ENCODE results near the gene CMC4.

Gene CMC4

GRCh38 chrX:155070975-155071693 lies at the start of gene CMC4, which contains the start of the genes BRCC3 and MTCP1:
CMC4 (minus strand) TSS chrX:155071136; CDS start chrX:155064023, 7,113 bp downstream.
BRCC3 (plus strand) TSS chrX:155071508; CDS start chrX:155071528, 20 bp downstream.
MTCP1 (minus strand) TSS chrX:155071136; CDS start chrX:155066010, 5,126 bp downstream.
- Histone ChIP-seq H3K9ac (ENCODE audit: low read depth in 1 of 2, low read length in 2 of 2) (peak within 1 kb of the TSS; percentile 72 to 78), H3K27me3 (ENCODE audit: control insufficient read depth in 1 of 2, insufficient read depth in 2 of 2, low read length in 2 of 2) (no peaks in the 10 kb centered on the region), H3K4me3 (ENCODE audit: low read depth in 1 of 2, low read length in 2 of 2) (peak within 1 kb of the TSS; percentile 84 to 85), H3K36me3 (ENCODE audit: control insufficient read depth in 1 of 2, insufficient read depth in 2 of 2, low read length in 2 of 2) (peaks cover 0 to 10% of the 10 kb centered on the region in 2 donors), H3K4me1 (ENCODE audit: control insufficient read depth in 1 of 2, insufficient read depth in 2 of 2, low read length in 2 of 2) (peaks cover 4 to 15% of the 10 kb centered on the region in 2 donors), H3K27ac (ENCODE audit: low read depth, low read length) (peak within 1 kb of the TSS; percentile 70), H3K9me3 (ENCODE audit: control insufficient read depth in 1 of 2, low read length in 2 of 2) (no peaks in the 10 kb centered on the region)

DNA sequence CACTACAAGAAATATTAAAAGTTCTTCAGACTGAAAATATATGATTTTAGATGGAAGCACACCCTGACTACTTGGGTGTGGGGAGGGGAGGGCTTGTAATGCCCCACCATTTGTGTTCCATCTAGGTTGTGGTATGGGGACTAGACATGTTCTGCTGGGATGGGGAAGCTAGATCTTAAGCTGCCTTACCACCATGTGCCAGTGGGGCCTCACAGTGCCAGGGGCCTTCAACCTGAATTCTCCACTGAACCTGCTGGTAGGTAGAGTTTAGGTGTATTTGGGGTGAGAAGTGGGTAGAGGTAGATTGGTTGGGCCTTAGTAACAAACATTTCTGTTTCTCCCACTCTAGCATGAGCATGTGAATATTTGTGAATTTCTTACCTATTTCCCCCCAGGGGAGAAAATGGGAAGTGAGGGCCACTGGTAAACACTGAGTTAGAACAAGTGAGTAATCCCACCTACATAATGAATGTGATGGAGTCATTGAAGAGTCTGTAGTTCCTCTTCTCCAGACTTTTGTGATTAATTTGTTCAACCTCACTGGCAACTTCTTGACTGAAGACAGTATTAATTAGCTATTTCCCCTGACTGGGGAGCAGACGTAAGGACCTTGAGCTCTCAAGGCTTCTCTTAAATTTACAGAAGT lies 44.4 kb upstream of the CMC4 start:
- H3K4me3 ChIP-seq (ENCODE audit: low read depth in 1 of 2, low read length in 2 of 2): no peak overlapping the region
- H3K9me3 ChIP-seq (ENCODE audit: control insufficient read depth in 1 of 2, low read length in 2 of 2): no peaks in the 10 kb centered on the region
- H3K27me3 ChIP-seq (ENCODE audit: control insufficient read depth in 1 of 2, insufficient read depth in 2 of 2, low read length in 2 of 2): no peaks in the 10 kb centered on the region
- H3K27ac ChIP-seq (ENCODE audit: low read depth, low read length): no peak overlapping the region
- no peak overlapping the region for H3K9ac ChIP-seq (ENCODE audit: low read depth in 1 of 2, low read length in 2 of 2)
- H3K4me1 ChIP-seq (ENCODE audit: control insufficient read depth in 1 of 2, insufficient read depth in 2 of 2, low read length in 2 of 2): no peaks in the 10 kb centered on the region
- peaks cover 7 to 20% of the 10 kb centered on the region in 2 donors for H3K36me3 ChIP-seq (ENCODE audit: control insufficient read depth in 1 of 2, insufficient read depth in 2 of 2, low read length in 2 of 2)

GRCh38 chrX:155113097-155113496 lies 42.2 kb upstream of the CMC4 start:
- H3K27ac ChIP-seq (ENCODE audit: low read depth, low read length): no peak overlapping the region
- peaks cover 6 to 10% of the 10 kb centered on the region in 2 donors for H3K36me3 ChIP-seq (ENCODE audit: control insufficient read depth in 1 of 2, insufficient read depth in 2 of 2, low read length in 2 of 2)

GRCh38 chrX:155112171-155112570 lies 41.2 kb upstream of the CMC4 start:
- H3K9me3 ChIP-seq (ENCODE audit: control insufficient read depth in 1 of 2, low read length in 2 of 2): no peaks in the 10 kb centered on the region

More at GRCh38 chrX:155113097-155113496, 42.2 kb upstream of the CMC4 start:
- Histone ChIP-seq H3K9ac (ENCODE audit: low read depth in 1 of 2, low read length in 2 of 2) (no peak overlapping the region), H3K27me3 (ENCODE audit: control insufficient read depth in 1 of 2, insufficient read depth in 2 of 2, low read length in 2 of 2) (no peaks in the 10 kb centered on the region), H3K4me1 (ENCODE audit: control insufficient read depth in 1 of 2, insufficient read depth in 2 of 2, low read length in 2 of 2) (no peaks in the 10 kb centered on the region), H3K4me3 (ENCODE audit: low read depth in 1 of 2, low read length in 2 of 2) (no peak overlapping the region), H3K9me3 (ENCODE audit: control insufficient read depth in 1 of 2, low read length in 2 of 2) (no peaks in the 10 kb centered on the region)

GRCh38 chrX:155108427-155108826 lies 37.5 kb upstream of the CMC4 start:
- no peak overlapping the region for H3K27ac ChIP-seq (ENCODE audit: low read depth, low read length)
- H3K36me3 ChIP-seq (ENCODE audit: control insufficient read depth in 1 of 2, insufficient read depth in 2 of 2, low read length in 2 of 2): peaks cover 3 to 4% of the 10 kb centered on the region in 2 donors
- no peak overlapping the region for H3K4me3 ChIP-seq (ENCODE audit: low read depth in 1 of 2, low read length in 2 of 2)
- H3K27me3 ChIP-seq (ENCODE audit: control insufficient read depth in 1 of 2, insufficient read depth in 2 of 2, low read length in 2 of 2): no peaks in the 10 kb centered on the region
- no peaks in the 10 kb centered on the region for H3K9me3 ChIP-seq (ENCODE audit: control insufficient read depth in 1 of 2, low read length in 2 of 2)
- no peak overlapping the region for H3K9ac ChIP-seq (ENCODE audit: low read depth in 1 of 2, low read length in 2 of 2)
- H3K4me1 ChIP-seq (ENCODE audit: control insufficient read depth in 1 of 2, insufficient read depth in 2 of 2, low read length in 2 of 2): no peaks in the 10 kb centered on the region

More at GRCh38 chrX:155112171-155112570, 41.2 kb upstream of the CMC4 start:
- H3K9ac ChIP-seq (ENCODE audit: low read depth in 1 of 2, low read length in 2 of 2): no peak overlapping the region
- H3K36me3 ChIP-seq (ENCODE audit: control insufficient read depth in 1 of 2, insufficient read depth in 2 of 2, low read length in 2 of 2): peaks cover 3 to 9% of the 10 kb centered on the region in 2 donors
- no peak overlapping the region for H3K27ac ChIP-seq (ENCODE audit: low read depth, low read length)
- no peak overlapping the region for H3K4me3 ChIP-seq (ENCODE audit: low read depth in 1 of 2, low read length in 2 of 2)
- H3K27me3 ChIP-seq (ENCODE audit: control insufficient read depth in 1 of 2, insufficient read depth in 2 of 2, low read length in 2 of 2): no peaks in the 10 kb centered on the region
- H3K4me1 ChIP-seq (ENCODE audit: control insufficient read depth in 1 of 2, insufficient read depth in 2 of 2, low read length in 2 of 2): no peaks in the 10 kb centered on the region

- Histone ChIP-seq H3K4me3 (ENCODE audit: low read depth in 1 of 2, low read length in 2 of 2) (no peak overlapping the region), H3K27me3 (ENCODE audit: control insufficient read depth in 1 of 2, insufficient read depth in 2 of 2, low read length in 2 of 2) (no peaks in the 10 kb centered on the region), H3K9me3 (ENCODE audit: control insufficient read depth in 1 of 2, low read length in 2 of 2) (no peaks in the 10 kb centered on the region), H3K4me1 (ENCODE audit: control insufficient read depth in 1 of 2, insufficient read depth in 2 of 2, low read length in 2 of 2) (no peaks in the 10 kb centered on the region), H3K27ac (ENCODE audit: low read depth, low read length) (no peak overlapping the region), H3K9ac (ENCODE audit: low read depth in 1 of 2, low read length in 2 of 2) (no peak overlapping the region), H3K36me3 (ENCODE audit: control insufficient read depth in 1 of 2, insufficient read depth in 2 of 2, low read length in 2 of 2) (peaks cover 0 to 3% of the 10 kb centered on the region in 2 donors)
Observed at GRCh38 chrX:155105919-155106318, 35.0 kb upstream of the CMC4 start.

DNA sequence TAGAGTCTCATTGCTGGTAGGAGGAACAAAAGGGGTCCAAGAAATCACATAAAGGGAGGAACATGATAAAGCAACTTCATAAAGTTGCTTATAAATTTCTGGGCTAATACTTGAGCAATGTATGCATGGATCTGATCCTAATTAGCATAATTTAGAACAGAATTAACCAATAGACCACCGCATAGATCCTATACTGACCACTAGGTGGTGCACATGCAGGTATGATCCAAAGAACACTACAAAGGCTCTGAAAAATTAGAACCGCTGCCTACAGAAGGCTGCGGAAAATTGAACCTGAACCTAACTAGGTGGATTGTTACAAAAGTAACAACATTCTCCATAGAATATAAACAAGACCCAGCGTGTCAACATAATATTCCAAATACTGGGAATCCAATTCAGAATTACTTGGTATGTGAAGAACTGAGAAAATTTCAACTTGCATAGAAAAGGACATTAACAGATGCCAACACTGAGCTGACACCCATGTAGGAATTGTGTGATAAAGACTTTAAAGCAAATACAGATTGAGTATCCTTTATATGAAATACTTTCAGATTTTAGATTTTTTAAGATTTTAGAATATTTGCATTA lies 23.6 kb upstream of the CMC4 start:
- Histone ChIP-seq H3K36me3 (ENCODE audit: control insufficient read depth in 1 of 2, insufficient read depth in 2 of 2, low read length in 2 of 2) (peaks cover 0 to 13% of the 10 kb centered on the region in 2 donors), H3K9ac (ENCODE audit: low read depth in 1 of 2, low read length in 2 of 2) (no peak overlapping the region), H3K4me1 (ENCODE audit: control insufficient read depth in 1 of 2, insufficient read depth in 2 of 2, low read length in 2 of 2) (no peaks in the 10 kb centered on the region), H3K27me3 (ENCODE audit: control insufficient read depth in 1 of 2, insufficient read depth in 2 of 2, low read length in 2 of 2) (no peaks in the 10 kb centered on the region), H3K4me3 (ENCODE audit: low read depth in 1 of 2, low read length in 2 of 2) (no peak overlapping the region), H3K9me3 (ENCODE audit: control insufficient read depth in 1 of 2, low read length in 2 of 2) (no peaks in the 10 kb centered on the region), H3K27ac (ENCODE audit: low read depth, low read length) (no peak overlapping the region)

DNA sequence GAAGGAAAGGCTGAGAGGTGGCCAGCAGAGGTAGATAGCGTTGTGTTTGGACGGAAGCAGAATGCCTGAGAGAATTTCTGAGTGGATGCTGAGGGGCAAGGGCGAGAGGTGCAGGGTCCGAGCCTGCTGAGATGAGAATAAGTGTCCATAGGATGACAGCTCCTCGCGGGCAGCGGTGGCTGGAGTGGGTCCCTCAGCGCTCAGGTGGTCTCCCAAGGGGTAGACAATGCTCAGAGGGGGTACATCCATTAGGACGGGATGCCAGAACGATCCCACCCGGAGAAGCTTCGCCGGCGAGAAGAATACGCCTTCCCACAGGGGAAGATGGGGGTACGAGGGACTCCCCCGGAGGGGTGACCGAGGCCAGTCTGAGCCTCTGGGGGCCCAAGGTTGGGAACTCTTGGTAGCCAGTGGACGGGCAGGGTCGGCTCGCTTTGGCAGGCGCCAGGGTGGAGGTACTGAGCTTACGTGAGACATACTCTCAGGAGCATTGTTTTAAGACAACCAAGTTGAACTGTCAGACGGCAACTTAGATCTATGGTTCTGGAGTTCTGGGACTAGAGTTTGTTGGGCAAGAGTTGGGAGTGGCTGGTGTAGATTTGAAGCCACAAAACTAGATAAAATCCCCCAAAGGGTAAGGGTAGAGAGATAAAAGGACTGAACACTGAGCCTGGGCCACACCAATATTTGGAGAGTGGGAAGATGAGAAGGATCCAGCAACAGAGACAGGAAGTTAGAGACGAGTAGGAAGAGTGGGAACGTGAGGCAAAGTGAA lies 16.2 kb upstream of the CMC4 start:
- Histone ChIP-seq H3K27me3 (ENCODE audit: control insufficient read depth in 1 of 2, insufficient read depth in 2 of 2, low read length in 2 of 2) (no peaks in the 10 kb centered on the region), H3K4me3 (ENCODE audit: low read depth in 1 of 2, low read length in 2 of 2) (no peak overlapping the region), H3K9ac (ENCODE audit: low read depth in 1 of 2, low read length in 2 of 2) (no peak overlapping the region), H3K27ac (ENCODE audit: low read depth, low read length) (no peak overlapping the region), H3K36me3 (ENCODE audit: control insufficient read depth in 1 of 2, insufficient read depth in 2 of 2, low read length in 2 of 2) (peaks cover 4 to 27% of the 10 kb centered on the region in 2 donors), H3K4me1 (ENCODE audit: control insufficient read depth in 1 of 2, insufficient read depth in 2 of 2, low read length in 2 of 2) (no peaks in the 10 kb centered on the region), H3K9me3 (ENCODE audit: control insufficient read depth in 1 of 2, low read length in 2 of 2) (no peaks in the 10 kb centered on the region)

DNA sequence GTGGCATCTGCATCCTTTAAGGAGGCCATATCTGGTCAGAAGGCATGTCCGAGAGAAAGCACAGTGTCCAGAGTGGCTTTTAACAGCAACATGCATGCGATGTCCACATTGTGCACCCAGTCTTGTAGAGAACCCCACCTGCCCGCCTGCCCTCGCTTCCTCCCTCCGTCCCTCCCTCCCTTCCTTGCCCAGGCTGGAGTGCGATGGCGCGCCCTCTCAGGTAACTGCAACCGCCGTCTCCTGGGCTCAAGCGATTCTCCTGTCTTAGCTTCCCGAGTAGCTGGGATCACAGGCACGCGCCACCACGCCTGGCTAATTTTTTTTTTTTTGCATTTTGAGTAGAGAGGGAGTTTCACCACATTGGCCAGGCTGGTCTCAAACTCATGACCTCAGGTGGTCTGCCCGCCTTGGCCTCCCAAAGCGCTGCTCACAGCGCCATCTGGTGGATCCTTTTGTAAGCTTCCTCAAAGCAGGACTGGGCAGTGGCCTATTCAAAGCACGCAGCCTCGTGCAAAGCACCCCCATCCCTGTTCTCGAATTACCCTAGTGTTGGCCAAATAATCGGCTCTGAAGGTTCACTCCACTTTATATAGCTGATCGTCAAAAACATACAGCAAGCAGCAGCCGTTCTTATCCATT lies 15.4 kb upstream of the CMC4 start:
- Histone ChIP-seq H3K36me3 (ENCODE audit: control insufficient read depth in 1 of 2, insufficient read depth in 2 of 2, low read length in 2 of 2) (peaks cover 4 to 27% of the 10 kb centered on the region in 2 donors), H3K9ac (ENCODE audit: low read depth in 1 of 2, low read length in 2 of 2) (no peak overlapping the region), H3K9me3 (ENCODE audit: control insufficient read depth in 1 of 2, low read length in 2 of 2) (no peaks in the 10 kb centered on the region), H3K4me3 (ENCODE audit: low read depth in 1 of 2, low read length in 2 of 2) (no peak overlapping the region), H3K4me1 (ENCODE audit: control insufficient read depth in 1 of 2, insufficient read depth in 2 of 2, low read length in 2 of 2) (no peaks in the 10 kb centered on the region), H3K27me3 (ENCODE audit: control insufficient read depth in 1 of 2, insufficient read depth in 2 of 2, low read length in 2 of 2) (no peaks in the 10 kb centered on the region), H3K27ac (ENCODE audit: low read depth, low read length) (no peak overlapping the region)
